Activated CD8-positive, alpha-beta memory T cell treated with anti-CD3 and anti-CD28 coated beads for 24 hours (primary cell): ENCODE data around the gene IFNA5.

ENCODE experiments used
- DNase-seq: peaks from one replicate; pipeline ENCODE4 v3.0.0-alpha.2; 2020

The IFNA5 gene

DNA sequence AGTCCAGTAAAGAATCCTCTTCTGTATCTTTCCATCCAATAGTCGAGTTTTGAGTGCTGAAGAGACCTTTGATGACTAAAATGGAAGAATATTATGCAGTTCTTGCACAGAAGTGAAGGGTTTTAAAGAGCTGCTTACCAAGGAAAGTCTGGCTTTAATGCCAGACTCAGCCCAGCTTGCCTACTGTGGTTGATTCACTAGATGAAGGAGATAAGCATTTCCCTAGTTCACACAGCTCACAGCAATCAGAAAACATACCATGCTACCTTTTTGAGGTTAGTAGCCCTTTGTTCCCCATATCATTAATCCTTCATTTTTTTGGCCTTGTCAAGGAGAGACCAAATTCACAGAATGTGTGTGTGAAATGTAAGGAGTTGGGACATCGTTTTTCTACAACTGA is 15.3 kb downstream of the IFNA5 start:
- no peak for DNase-seq

DNA sequence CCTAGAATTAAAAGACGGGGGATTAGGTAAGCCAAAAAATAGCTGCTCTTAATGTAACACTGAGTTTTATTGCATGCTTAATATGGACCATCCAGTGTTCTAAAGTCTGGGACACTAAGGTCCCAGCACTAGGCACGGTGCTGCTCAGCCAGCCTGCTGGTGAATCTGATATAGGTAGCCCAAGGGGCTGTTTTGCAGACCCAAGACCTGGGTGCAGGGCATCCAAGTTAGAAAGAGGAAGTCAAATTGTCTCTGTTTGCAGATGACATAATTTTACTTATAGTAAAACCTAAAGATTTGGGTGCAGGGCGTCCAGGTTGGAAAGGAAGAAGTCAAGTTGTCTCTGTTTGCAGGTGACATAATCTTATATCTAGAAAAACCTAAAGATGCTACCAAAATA is 17.8 kb downstream of the IFNA5 start:
- no peak for DNase-seq

DNA sequence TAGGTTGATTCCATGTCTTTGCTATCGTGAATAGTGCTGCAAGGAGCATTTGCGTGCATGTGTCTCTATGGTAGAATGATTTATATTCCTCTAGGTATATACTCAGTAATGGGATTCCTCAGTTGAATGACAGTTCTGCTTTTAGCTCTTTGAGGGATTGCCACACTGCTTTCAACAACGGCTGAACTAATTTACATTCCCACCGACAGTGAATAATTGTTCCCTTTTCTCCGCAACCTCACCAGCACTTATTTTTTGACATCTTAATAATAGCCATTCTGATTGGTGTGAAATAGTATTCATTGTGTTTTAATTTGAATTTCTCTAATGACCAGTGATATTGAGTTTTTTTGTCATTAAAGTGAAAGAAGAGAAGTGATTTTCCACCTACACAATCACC is 18.5 kb downstream of the IFNA5 start:
- no peak for DNase-seq

- DNase-seq = no peak
Observed at GRCh38 chr9:21286099-21286498, 19.0 kb downstream of the IFNA5 start.

GRCh38 chr9:21281275-21281674 is 23.8 kb downstream of the IFNA5 start:
- DNase-seq = no peak

DNA sequence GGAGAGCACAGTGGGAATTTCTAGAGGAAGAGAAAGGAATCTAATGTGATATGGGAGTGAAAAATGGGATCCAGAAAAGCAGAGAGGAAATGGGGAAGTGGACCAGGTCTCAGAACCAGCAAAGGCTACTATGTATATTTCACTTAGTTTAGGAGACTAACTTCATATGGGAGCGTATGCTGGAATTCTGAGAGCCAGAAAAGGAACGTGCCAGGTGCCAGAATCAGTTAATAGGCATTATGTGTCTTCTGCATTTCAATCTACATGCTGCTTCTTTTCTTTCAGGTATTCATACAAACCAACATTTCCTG is 36.8 kb downstream of the IFNA5 start:
- DNase-seq = no peak

- DNase-seq = no peak
Observed at GRCh38 chr9:21267485-21268346, 37.4 kb downstream of the IFNA5 start.

- DNase-seq = no peak
Observed at GRCh38 chr9:21266733-21267484, 38.2 kb downstream of the IFNA5 start.

DNA sequence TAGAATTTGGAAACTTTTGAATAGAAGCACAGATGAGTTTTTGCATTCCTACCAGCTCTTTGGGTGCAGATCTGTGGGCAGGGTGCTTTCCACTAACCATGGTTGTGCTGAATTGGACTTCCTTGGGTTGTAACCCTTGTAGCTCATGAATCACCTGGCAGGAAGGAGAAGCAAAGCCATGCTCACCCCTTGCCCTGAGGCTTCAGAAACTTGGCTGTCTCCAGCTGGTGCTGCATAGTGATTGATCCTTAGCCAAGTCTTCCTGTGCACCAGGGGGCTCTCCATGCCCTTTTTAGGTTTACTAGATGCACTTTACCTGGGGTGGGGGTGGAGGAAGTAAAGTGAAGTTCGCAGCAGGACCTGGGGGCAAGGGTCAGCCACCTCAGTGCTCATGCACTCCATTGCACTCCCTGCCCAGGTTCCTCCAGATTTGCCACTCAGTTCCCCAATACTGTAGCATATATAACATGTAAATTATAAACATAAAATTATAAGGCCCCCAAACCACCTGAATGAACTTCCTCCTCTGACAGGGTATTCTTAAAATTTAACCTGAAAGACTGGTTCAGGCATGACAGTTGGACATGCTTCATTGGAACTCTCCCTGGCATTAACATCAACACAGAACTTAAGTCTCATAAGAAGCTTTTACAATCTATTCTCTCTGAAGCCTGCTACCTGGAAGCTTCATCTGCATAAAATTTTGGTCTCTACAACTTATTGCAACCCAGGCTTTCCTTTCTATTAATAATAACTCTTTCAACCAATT is 39.5 kb downstream of the IFNA5 start:
- no peak for DNase-seq

DNA sequence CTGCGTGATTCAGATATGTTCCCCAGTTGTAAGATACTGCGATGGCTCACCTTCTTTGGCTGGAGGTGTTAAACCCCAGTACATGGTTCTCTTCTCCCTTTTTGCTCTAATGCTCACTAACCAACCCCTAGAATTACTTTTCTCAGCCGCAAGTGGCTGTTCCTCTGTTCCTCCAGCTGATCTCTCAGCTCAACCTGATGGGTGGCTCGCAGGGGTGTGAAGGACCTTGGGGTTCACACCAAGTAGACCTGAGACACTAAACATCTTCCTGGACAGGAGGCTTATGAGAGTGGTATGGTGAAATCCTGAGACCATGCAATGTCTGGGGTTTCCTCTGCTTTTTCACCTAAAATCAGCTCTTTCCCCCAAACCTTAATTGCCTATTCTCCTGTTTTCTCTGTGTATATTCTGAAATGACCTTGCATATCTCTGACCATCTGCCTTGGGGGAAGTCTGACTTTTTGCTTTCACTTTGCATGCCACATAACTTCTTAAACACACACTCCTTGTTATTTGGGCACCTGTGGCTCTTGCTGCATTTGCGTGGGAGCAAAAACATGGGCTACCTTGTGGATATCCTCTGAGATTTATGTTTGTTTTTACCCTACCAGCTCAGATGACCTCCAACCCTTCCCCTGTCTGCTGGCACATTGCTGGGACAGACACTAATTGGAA is 49.4 kb downstream of the IFNA5 start:
- DNase-seq = no peak
